ENCODE results near the gene TMUB1. TPM values are rescaled to one million over a fixed set of nuclear protein-coding genes. Genes with fewer than 3 reads are reported as not detected.

TMUB1 gene
- total and polyA plus RNA-seq, 9 of the 15 experiments (the other 6 are each of a cell fraction or from before 2014, with no cell fraction given): 0.14 to 241 (median 74.1) TPM

GRCh38 chr7:151087245-151088018 is 4.1 kb upstream of the TMUB1 start (continued):
- no peak for TF ChIP-seq BRF2 (IDR thresholded peaks at IDR 0.05; ENCODE audit: borderline replicate concordance, insufficient read depth, insufficient read length)
- TF ChIP-seq ATF2 (CRISPR knock-in tag; IDR thresholded peaks at IDR 0.05): no peak
- no peak for TF ChIP-seq ZBED1 (IDR thresholded peaks at IDR 0.05)
- TF ChIP-seq TBP (optimal IDR thresholded peaks at IDR 0.05; ENCODE audit: low read depth, low read length): peak; percentile 11
- 0 out of 2 replicates have a peak, but pooled peaks have one; percentile 8 for TF ChIP-seq HLTF (IDR thresholded peaks at IDR 0.05)
- no peak; the same call in 1 of the 2 replicates for TF ChIP-seq KDM2B (CRISPR knock-in tag; IDR thresholded peaks at IDR 0.05)
- 0 out of 2 replicates have a peak, but pooled peaks have one; percentile 23 for TF ChIP-seq NR3C1 (CRISPR knock-in tag; IDR thresholded peaks at IDR 0.05)
- TF ChIP-seq ZHX1 (conservative IDR thresholded peaks at IDR 0.05; ENCODE audit: low read length): no peak
- no peak for TF ChIP-seq IRF2 (CRISPR knock-in tag; IDR thresholded peaks at IDR 0.05)
- TF ChIP-seq SFPQ (IDR thresholded peaks at IDR 0.05; ENCODE audit: low read depth, low read length): no peak
- no peak for TF ChIP-seq POLR3G (IDR thresholded peaks at IDR 0.05; ENCODE audit: extremely low read depth, insufficient read length, insufficient replicate concordance)
- TF ChIP-seq MEF2D (tag; conservative IDR thresholded peaks at IDR 0.05; ENCODE audit: low read depth): no peak
- no peak for TF ChIP-seq GATAD2B (IDR thresholded peaks at IDR 0.05; ENCODE audit: borderline replicate concordance)
- no peak for TF ChIP-seq ETV5 (CRISPR knock-in tag; IDR thresholded peaks at IDR 0.05; ENCODE audit: low read depth)
- no peak for TF ChIP-seq FOXA1 (IDR thresholded peaks at IDR 0.05; ENCODE audit: borderline replicate concordance)
- TF ChIP-seq ZNF695 (CRISPR knock-in tag; IDR thresholded peaks at IDR 0.05): no peak
- TF ChIP-seq ZNF511 (CRISPR knock-in tag; IDR thresholded peaks at IDR 0.05): no peak
- no peak for TF ChIP-seq CGGBP1 (CRISPR knock-in tag; IDR thresholded peaks at IDR 0.05)
- TF ChIP-seq BHLHE40 (IDR thresholded peaks at IDR 0.05; ENCODE audit: low read length): no peak
- no peak for TF ChIP-seq PTRF (tag; IDR thresholded peaks at IDR 0.05)
- TF ChIP-seq PCBP1 (IDR thresholded peaks at IDR 0.05; ENCODE audit: low read depth, low read length, poor library complexity, severe bottlenecking): no peak

Measured in K562 (cell line).